HL-60/S4 treated with phorbol 12-myristate 13-acetate at 8.2 ng/mL for 4 days and 3 days (cell line): ENCODE results near the gene MIR17HG.
"Not testable (repeated sequence)": the region's sequence is repeated elsewhere in the genome, so short reads cannot be mapped to it uniquely, and the experiment has no call there.

Source experiments
- in situ Hi-C: fragments of 300-500 bp; cut with MboI; formaldehyde crosslinking; loops from 2 replicates; pipeline ENCODE4 v1.15.0; 2022; ENCODE audit warnings: low sequenced_read_pairs

Gene MIR17HG

GRCh38 chr13:91346850-91347201 is 661 bp upstream of the MIR17HG start:
- in situ Hi-C loops, result no loop called here

GRCh38 chr13:91347996-91348905 is 764 bp downstream of the MIR17HG start:
- in situ Hi-C loops, result no loop called here

- in situ Hi-C loops, result no loop called here
These were observed 1.5 kb downstream of the MIR17HG start for GRCh38 chr13:91348906-91349435.

GRCh38 chr13:91349992-91350911 is 2.8 kb downstream of the MIR17HG start:
- in situ Hi-C loops, result no loop called here

- in situ Hi-C loops, result no loop called here
These were observed 3.6 kb downstream of the MIR17HG start for GRCh38 chr13:91351123-91351522.

- in situ Hi-C loops, result no loop called here
These were observed 4.5 kb downstream of the MIR17HG start for GRCh38 chr13:91351980-91352379.

- in situ Hi-C loops, result not testable (repeated sequence)
These were observed 5.4 kb downstream of the MIR17HG start for GRCh38 chr13:91352891-91353290.

- in situ Hi-C loops, result no loop called here
These were observed 6.0 kb downstream of the MIR17HG start for GRCh38 chr13:91353494-91353893.

- in situ Hi-C loops, result no loop called here
These were observed 7.8 kb downstream of the MIR17HG start for GRCh38 chr13:91355099-91355825.

- in situ Hi-C loops, result no loop called here
These were observed 8.6 kb downstream of the MIR17HG start for GRCh38 chr13:91355826-91356710.

GRCh38 chr13:91356919-91357612 is 9.6 kb downstream of the MIR17HG start:
- in situ Hi-C loops, result no loop called here

- in situ Hi-C loops, result no loop called here
These were observed 10.3 kb downstream of the MIR17HG start for GRCh38 chr13:91357613-91358386.

- in situ Hi-C loops, result no loop called here
These were observed 10.9 kb downstream of the MIR17HG start for GRCh38 chr13:91358387-91358782.

GRCh38 chr13:91359111-91359510 is 11.6 kb downstream of the MIR17HG start:
- in situ Hi-C loops, result no loop called here

GRCh38 chr13:91359631-91360030 is 12.1 kb downstream of the MIR17HG start:
- in situ Hi-C loops, result no loop called here

- in situ Hi-C loops, result no loop called here
These were observed 12.8 kb downstream of the MIR17HG start for GRCh38 chr13:91360246-91360751.

- in situ Hi-C loops, result no loop called here
These were observed 14.3 kb downstream of the MIR17HG start for GRCh38 chr13:91361755-91362271.

GRCh38 chr13:91362908-91363307 is 15.4 kb downstream of the MIR17HG start:
- in situ Hi-C loops, result no loop called here
